ENCODE measurements around the gene MOB3B.
A peak's percentile ranks its signal among the peaks of the same experiment; 100 is the strongest.

The MOB3B gene

GRCh38 chr9:27340961-27341511, 188.6 kb downstream of the MOB3B start (continued):
- TF ChIP-seq, protein P1, sequence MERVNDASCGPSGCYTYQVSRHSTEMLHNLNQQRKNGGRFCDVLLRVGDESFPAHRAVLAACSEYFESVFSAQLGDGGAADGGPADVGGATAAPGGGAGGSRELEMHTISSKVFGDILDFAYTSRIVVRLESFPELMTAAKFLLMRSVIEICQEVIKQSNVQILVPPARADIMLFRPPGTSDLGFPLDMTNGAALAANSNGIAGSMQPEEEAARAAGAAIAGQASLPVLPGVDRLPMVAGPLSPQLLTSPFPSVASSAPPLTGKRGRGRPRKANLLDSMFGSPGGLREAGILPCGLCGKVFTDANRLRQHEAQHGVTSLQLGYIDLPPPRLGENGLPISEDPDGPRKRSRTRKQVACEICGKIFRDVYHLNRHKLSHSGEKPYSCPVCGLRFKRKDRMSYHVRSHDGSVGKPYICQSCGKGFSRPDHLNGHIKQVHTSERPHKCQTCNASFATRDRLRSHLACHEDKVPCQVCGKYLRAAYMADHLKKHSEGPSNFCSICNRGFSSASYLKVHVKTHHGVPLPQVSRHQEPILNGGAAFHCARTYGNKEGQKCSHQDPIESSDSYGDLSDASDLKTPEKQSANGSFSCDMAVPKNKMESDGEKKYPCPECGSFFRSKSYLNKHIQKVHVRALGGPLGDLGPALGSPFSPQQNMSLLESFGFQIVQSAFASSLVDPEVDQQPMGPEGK (CRISPR knock-in tag; IDR thresholded peaks at IDR 0.05; ENCODE audit: borderline replicate concordance): no peak

DNA sequence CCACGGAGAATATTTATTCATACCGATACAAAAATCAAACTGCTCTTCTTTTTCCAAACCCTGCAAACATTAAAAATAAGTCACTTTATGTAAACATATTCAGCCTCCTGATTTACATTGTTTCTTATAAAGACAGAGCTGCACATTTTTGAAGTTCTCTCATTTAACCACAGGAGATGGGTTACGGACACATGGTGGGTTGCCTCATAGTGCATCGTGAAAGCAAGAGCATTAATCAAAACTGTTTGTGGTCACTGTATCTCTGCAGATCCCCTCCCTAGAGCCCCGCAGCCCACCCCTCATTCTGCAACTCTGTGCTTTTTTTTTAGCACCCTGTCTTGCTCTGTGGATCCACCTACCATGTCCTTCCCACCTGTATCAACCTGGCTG, 189.3 kb downstream of the MOB3B start:
- no peak for TF ChIP-seq BACH2 (CRISPR knock-in tag; IDR thresholded peaks at IDR 0.05; ENCODE audit: borderline replicate concordance)
- TF ChIP-seq ZNF565 (CRISPR knock-in tag; conservative IDR thresholded peaks at IDR 0.05; ENCODE audit: low read depth): no peak
- TF ChIP-seq ESRRG (CRISPR knock-in tag; IDR thresholded peaks at IDR 0.05): no peak
- TF ChIP-seq, protein P2, sequence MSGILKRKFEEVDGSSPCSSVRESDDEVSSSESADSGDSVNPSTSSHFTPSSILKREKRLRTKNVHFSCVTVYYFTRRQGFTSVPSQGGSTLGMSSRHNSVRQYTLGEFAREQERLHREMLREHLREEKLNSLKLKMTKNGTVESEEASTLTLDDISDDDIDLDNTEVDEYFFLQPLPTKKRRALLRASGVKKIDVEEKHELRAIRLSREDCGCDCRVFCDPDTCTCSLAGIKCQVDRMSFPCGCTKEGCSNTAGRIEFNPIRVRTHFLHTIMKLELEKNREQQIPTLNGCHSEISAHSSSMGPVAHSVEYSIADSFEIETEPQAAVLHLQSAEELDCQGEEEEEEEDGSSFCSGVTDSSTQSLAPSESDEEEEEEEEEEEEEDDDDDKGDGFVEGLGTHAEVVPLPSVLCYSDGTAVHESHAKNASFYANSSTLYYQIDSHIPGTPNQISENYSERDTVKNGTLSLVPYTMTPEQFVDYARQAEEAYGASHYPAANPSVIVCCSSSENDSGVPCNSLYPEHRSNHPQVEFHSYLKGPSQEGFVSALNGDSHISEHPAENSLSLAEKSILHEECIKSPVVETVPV (CRISPR knock-in tag; IDR thresholded peaks at IDR 0.05): no peak
- TF ChIP-seq PPARA (CRISPR knock-in tag; IDR thresholded peaks at IDR 0.05; ENCODE audit: borderline replicate concordance): no peak
- TF ChIP-seq RARB (CRISPR knock-in tag; IDR thresholded peaks at IDR 0.05): no peak
- no peak for TF ChIP-seq CSDC2 (CRISPR knock-in tag; IDR thresholded peaks at IDR 0.05)
- TF ChIP-seq POU6F1 (CRISPR knock-in tag; IDR thresholded peaks at IDR 0.05; ENCODE audit: borderline replicate concordance, low read depth): no peak
- TF ChIP-seq, protein P3, sequence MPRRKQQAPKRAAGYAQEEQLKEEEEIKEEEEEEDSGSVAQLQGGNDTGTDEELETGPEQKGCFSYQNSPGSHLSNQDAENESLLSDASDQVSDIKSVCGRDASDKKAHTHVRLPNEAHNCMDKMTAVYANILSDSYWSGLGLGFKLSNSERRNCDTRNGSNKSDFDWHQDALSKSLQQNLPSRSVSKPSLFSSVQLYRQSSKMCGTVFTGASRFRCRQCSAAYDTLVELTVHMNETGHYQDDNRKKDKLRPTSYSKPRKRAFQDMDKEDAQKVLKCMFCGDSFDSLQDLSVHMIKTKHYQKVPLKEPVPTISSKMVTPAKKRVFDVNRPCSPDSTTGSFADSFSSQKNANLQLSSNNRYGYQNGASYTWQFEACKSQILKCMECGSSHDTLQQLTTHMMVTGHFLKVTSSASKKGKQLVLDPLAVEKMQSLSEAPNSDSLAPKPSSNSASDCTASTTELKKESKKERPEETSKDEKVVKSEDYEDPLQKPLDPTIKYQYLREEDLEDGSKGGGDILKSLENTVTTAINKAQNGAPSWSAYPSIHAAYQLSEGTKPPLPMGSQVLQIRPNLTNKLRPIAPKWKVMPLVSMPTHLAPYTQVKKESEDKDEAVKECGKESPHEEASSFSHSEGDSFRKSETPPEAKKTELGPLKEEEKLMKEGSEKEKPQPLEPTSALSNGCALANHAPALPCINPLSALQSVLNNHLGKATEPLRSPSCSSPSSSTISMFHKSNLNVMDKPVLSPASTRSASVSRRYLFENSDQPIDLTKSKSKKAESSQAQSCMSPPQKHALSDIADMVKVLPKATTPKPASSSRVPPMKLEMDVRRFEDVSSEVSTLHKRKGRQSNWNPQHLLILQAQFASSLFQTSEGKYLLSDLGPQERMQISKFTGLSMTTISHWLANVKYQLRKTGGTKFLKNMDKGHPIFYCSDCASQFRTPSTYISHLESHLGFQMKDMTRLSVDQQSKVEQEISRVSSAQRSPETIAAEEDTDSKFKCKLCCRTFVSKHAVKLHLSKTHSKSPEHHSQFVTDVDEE (CRISPR knock-in tag; IDR thresholded peaks at IDR 0.05): no peak
- TF ChIP-seq, protein P1 (CRISPR knock-in tag; IDR thresholded peaks at IDR 0.05; ENCODE audit: borderline replicate concordance): no peak
- TF ChIP-seq ARNTL (CRISPR knock-in tag; IDR thresholded peaks at IDR 0.05; ENCODE audit: borderline replicate concordance, low read depth): no peak
- TF ChIP-seq ZFP30 (CRISPR knock-in tag; IDR thresholded peaks at IDR 0.05): no peak
- no peak for TF ChIP-seq ZNF70 (CRISPR knock-in tag; IDR thresholded peaks at IDR 0.05)
- TF ChIP-seq, protein P4, sequence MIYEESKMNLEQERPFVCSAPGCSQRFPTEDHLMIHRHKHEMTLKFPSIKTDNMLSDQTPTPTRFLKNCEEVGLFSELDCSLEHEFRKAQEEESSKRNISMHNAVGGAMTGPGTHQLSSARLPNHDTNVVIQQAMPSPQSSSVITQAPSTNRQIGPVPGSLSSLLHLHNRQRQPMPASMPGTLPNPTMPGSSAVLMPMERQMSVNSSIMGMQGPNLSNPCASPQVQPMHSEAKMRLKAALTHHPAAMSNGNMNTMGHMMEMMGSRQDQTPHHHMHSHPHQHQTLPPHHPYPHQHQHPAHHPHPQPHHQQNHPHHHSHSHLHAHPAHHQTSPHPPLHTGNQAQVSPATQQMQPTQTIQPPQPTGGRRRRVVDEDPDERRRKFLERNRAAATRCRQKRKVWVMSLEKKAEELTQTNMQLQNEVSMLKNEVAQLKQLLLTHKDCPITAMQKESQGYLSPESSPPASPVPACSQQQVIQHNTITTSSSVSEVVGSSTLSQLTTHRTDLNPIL (CRISPR knock-in tag; IDR thresholded peaks at IDR 0.05; ENCODE audit: low read depth): no peak
- no peak for TF ChIP-seq GLIS3 (CRISPR knock-in tag; IDR thresholded peaks at IDR 0.05)
- no peak for TF ChIP-seq SNAI2 (CRISPR knock-in tag; IDR thresholded peaks at IDR 0.05)
- TF ChIP-seq OSR1 (CRISPR knock-in tag; IDR thresholded peaks at IDR 0.05): no peak
- no peak for TF ChIP-seq ZFP3 (CRISPR knock-in tag; IDR thresholded peaks at IDR 0.05)
- ATAC-seq: no peak

GRCh38 chr9:27339661-27340284, 189.8 kb downstream of the MOB3B start:
- ATAC-seq: peak; percentile 63
- no peak for TF ChIP-seq ARNTL (CRISPR knock-in tag; IDR thresholded peaks at IDR 0.05; ENCODE audit: borderline replicate concordance, low read depth)
- TF ChIP-seq, protein P4 (CRISPR knock-in tag; IDR thresholded peaks at IDR 0.05; ENCODE audit: low read depth): no peak
- no peak for TF ChIP-seq ZNF565 (CRISPR knock-in tag; conservative IDR thresholded peaks at IDR 0.05; ENCODE audit: low read depth)
- no peak for TF ChIP-seq CSDC2 (CRISPR knock-in tag; IDR thresholded peaks at IDR 0.05)
- no peak for TF ChIP-seq ZFP3 (CRISPR knock-in tag; IDR thresholded peaks at IDR 0.05)
- TF ChIP-seq TCF4 (CRISPR knock-in tag; IDR thresholded peaks at IDR 0.05; ENCODE audit: borderline replicate concordance): no peak
- TF ChIP-seq ISL1 (CRISPR knock-in tag; IDR thresholded peaks at IDR 0.05): no peak
- TF ChIP-seq ZNF70 (CRISPR knock-in tag; IDR thresholded peaks at IDR 0.05): no peak
- TF ChIP-seq, protein P2 (CRISPR knock-in tag; IDR thresholded peaks at IDR 0.05): no peak
- TF ChIP-seq ESRRG (CRISPR knock-in tag; IDR thresholded peaks at IDR 0.05): no peak
- no peak for TF ChIP-seq TOX (CRISPR knock-in tag; IDR thresholded peaks at IDR 0.05; ENCODE audit: borderline replicate concordance)
- no peak for TF ChIP-seq ZNF8 (CRISPR knock-in tag; IDR thresholded peaks at IDR 0.05)

All from SK-N-SH treated with all-trans-retinoic acid at 6 μM for 48 hours (cell line).